PC-9 (cell line): ENCODE data around the gene FNDC5. TPM values are rescaled to one million over a fixed set of nuclear protein-coding genes. Genes with fewer than 3 reads are reported as not detected.

ENCODE experiments used
- BruUV-seq: library from RNA; stranded (reverse); fragments of 400-500 nt; replicated peaks from 2 replicates; lab custom pipeline; 2021; lab: Mats Ljungman, UMichigan
- CTCF ChIA-PET: fragments of 300-600 bp; sonication (Branson Sonifier 250); formaldehyde crosslinking; loops from one replicate; lab custom pipeline; 2022; ENCODE audit warnings: antibody characterized with exemption; lab: Charles Lee
- POLR2A ChIA-PET: fragments of 300-600 bp; sonication (Branson Sonifier 250); formaldehyde crosslinking; loops from one replicate; lab custom pipeline; 2022; ENCODE audit warnings: antibody characterized with exemption; ENCODE audit not compliant: unreplicated experiment; lab: Charles Lee
- DNase-seq, 2 experiments: peaks; one replicate each; pipeline versions ENCODE4 v3.0.0 to v3.0.0-alpha.2; 2015 to 2022; ENCODE audit warnings: mixed read lengths in 1 of 2
- H2AFZ ChIP-seq: fragments of 200-600 bp; sonication (generic); 2 replicates; pipeline ENCODE4 v1.8.1; 2017; ENCODE audit warnings: antibody characterized with exemption
- H3F3A ChIP-seq: fragments of 200-600 bp; sonication (generic); 2 replicates; pipeline ENCODE4 v1.8.1; 2017; ENCODE audit warnings: antibody characterized with exemption, mild to moderate bottlenecking, low read depth; ENCODE audit not compliant: insufficient read depth
- H3K27ac ChIP-seq: fragments of 200-600 bp; sonication (generic); 2 replicates; pipeline ENCODE4 v1.6.1; 2016; ENCODE audit warnings: mixed run types
- H3K27me3 ChIP-seq: fragments of 200-600 bp; sonication (generic); 2 replicates; pipeline ENCODE4 v1.6.1; 2016; ENCODE audit warnings: low read depth, mixed run types; ENCODE audit not compliant: insufficient read depth
- H3K36me3 ChIP-seq: fragments of 200-600 bp; sonication (generic); 2 replicates; pipeline ENCODE4 v1.6.1; 2016; ENCODE audit warnings: low read depth, mixed run types
- H3K4me1 ChIP-seq: fragments of 200-600 bp; sonication (generic); replicated peaks from 2 replicates; pipeline ENCODE4 v1.6.1; 2016; ENCODE audit warnings: mixed run types; ENCODE audit not compliant: insufficient read depth
- H3K4me2 ChIP-seq: fragments of 200-600 bp; sonication (generic); 2 replicates; pipeline ENCODE4 v1.6.1; 2017; ENCODE audit warnings: mixed run types
- H3K4me3 ChIP-seq: fragments of 200-600 bp; sonication (generic); 2 replicates; pipeline ENCODE4 v1.6.1; 2016; ENCODE audit warnings: mixed run types
- H3K79me2 ChIP-seq: fragments of 200-600 bp; sonication (generic); 2 replicates; pipeline ENCODE4 v1.6.1; 2017; ENCODE audit warnings: low read depth, mixed run types
- H3K9me2 ChIP-seq: fragments of 200-600 bp; sonication (generic); 2 replicates; pipeline ENCODE4 v1.8.1; 2017; ENCODE audit warnings: mild to moderate bottlenecking; ENCODE audit not compliant: insufficient read depth
- H3K9me3 ChIP-seq: fragments of 200-600 bp; sonication (generic); 2 replicates; pipeline ENCODE4 v1.8.1; 2016; ENCODE audit warnings: low read depth; ENCODE audit not compliant: insufficient read depth
- H4K20me1 ChIP-seq: fragments of 200-600 bp; sonication (generic); 2 replicates; pipeline ENCODE4 v1.8.1; 2017; ENCODE audit not compliant: insufficient read depth
- CTCF ChIP-seq: fragments of 200-600 bp; sonication (generic); conservative IDR thresholded peaks from 2 replicates; pipeline ENCODE4 v1.6.1; 2017; ENCODE audit warnings: mixed run types, antibody characterized with exemption, mild to moderate bottlenecking, moderate library complexity
- EZH2 ChIP-seq: fragments of 200-600 bp; sonication (generic); IDR thresholded peaks from 2 replicates; pipeline ENCODE4 v1.8.0; 2017; ENCODE audit warnings: antibody characterized with exemption, low read depth
- intact Hi-C: fragments of 100-400 bp; cut with micrococcal nuclease; formaldehyde crosslinking; loops from one replicate; pipeline ENCODE4 v1.10.0; 2022; ENCODE audit not compliant: unreplicated experiment
- total RNA-seq: library from RNA; stranded (reverse); gene quantifications from 2 replicates; pipeline ENCODE4 v1.2.3, GENCODE V29; 2021

FNDC5 gene
- total RNA-seq, 1 experiment from 2014 or later, result not detected

GRCh38 chr1:32868085-32868484, 2.6 kb downstream of the FNDC5 start:
- peaks cover 19% of the 10 kb centered on the region for H3K27me3 ChIP-seq
- no peak for DNase-seq
- no peaks in the 10 kb centered on the region for H3K4me1 ChIP-seq
- no peaks in the 10 kb centered on the region for H3K9me3 ChIP-seq
- BruUV-seq, result no TSS peak
- CTCF ChIA-PET, result no interaction called here
- no peaks in the 10 kb centered on the region for H3K36me3 ChIP-seq
- H3K4me2 ChIP-seq, result no peak overlapping the region
- intact Hi-C loops, result no loop called here
- H3F3A ChIP-seq, result peaks cover 11% of the 10 kb centered on the region; the same call in 1 of the 2 replicates
- H3K4me3 ChIP-seq, result no peak overlapping the region
- no peaks in the 10 kb centered on the region for H3K9me2 ChIP-seq
- TF ChIP-seq CTCF, result no peak
- no peak for TF ChIP-seq EZH2
- H3K79me2 ChIP-seq, result no peaks in the 10 kb centered on the region
- H3K27ac ChIP-seq, result no peak overlapping the region
- H4K20me1 ChIP-seq, result no peaks in the 10 kb centered on the region
- H2AFZ ChIP-seq, result no peak overlapping the region
- POLR2A ChIA-PET, result no interaction called here

GRCh38 chr1:32867671-32868070, 3.0 kb downstream of the FNDC5 start:
- Histone ChIP-seq H3K27ac (no peak overlapping the region), H3K9me3 (no peaks in the 10 kb centered on the region), H3K79me2 (no peaks in the 10 kb centered on the region), H3K9me2 (no peaks in the 10 kb centered on the region), H3K27me3 (peaks cover 19% of the 10 kb centered on the region), H3K4me1 (no peaks in the 10 kb centered on the region), H4K20me1 (no peaks in the 10 kb centered on the region), H3K4me2 (no peak overlapping the region), H2AFZ (no peak overlapping the region), H3K4me3 (no peak overlapping the region), H3F3A (peaks cover 11% of the 10 kb centered on the region; the same call in 1 of the 2 replicates), H3K36me3 (no peaks in the 10 kb centered on the region)
- TF ChIP-seq EZH2, result no peak
- TF ChIP-seq CTCF, result no peak
- ChIA-PET CTCF (no interaction called here), POLR2A (no interaction called here)
- intact Hi-C loops, result no loop called here
- DNase-seq, result no peak
- no TSS peak for BruUV-seq

GRCh38 chr1:32867151-32867550, 3.6 kb downstream of the FNDC5 start:
- H3K79me2 ChIP-seq, result no peaks in the 10 kb centered on the region
- no TSS peak for BruUV-seq
- H3F3A ChIP-seq, result peaks cover 11% of the 10 kb centered on the region; the same call in 1 of the 2 replicates
- no peak for DNase-seq
- TF ChIP-seq CTCF (no peak), EZH2 (no peak)
- H2AFZ ChIP-seq, result no peak overlapping the region
- H3K36me3 ChIP-seq, result no peaks in the 10 kb centered on the region
- no peaks in the 10 kb centered on the region for H4K20me1 ChIP-seq
- H3K4me3 ChIP-seq, result no peak overlapping the region
- no peak overlapping the region for H3K4me2 ChIP-seq
- CTCF ChIA-PET, result interaction anchor here (0.7 kb wide), 1 partner anchor 216 kb away, joined by 3 read pairs; the partner anchor contains the start of gene RBBP4
- peaks cover 18% of the 10 kb centered on the region for H3K27me3 ChIP-seq
- H3K27ac ChIP-seq, result no peak overlapping the region
- no peaks in the 10 kb centered on the region for H3K9me2 ChIP-seq
- POLR2A ChIA-PET, result no interaction called here
- intact Hi-C loops, result no loop called here
- H3K4me1 ChIP-seq, result no peaks in the 10 kb centered on the region
- H3K9me3 ChIP-seq, result no peaks in the 10 kb centered on the region
